NCI-H748 (cell line): ENCODE measurements around the gene USP46.
A peak's percentile ranks its signal among the peaks of the same experiment; 100 is the strongest.

Experiments
- DNase-seq: peaks from one replicate; lab custom pipeline; 2025; ENCODE audit not compliant: unreplicated experiment; lab: John Stamatoyannopoulos, UW

USP46 gene

GRCh38 chr4:52659001-52659721 is at the start of gene USP46:
USP46 (minus strand) TSS chr4:52659301; CDS start chr4:52659150, 151 bp downstream.
- DNase-seq, result peak; percentile 67

- DNase-seq, result no peak
These were observed 45.6 kb upstream of the USP46 start for GRCh38 chr4:52704661-52705060.

GRCh38 chr4:52704133-52704532 is 45.0 kb upstream of the USP46 start:
- DNase-seq, result no peak

- no peak for DNase-seq
These were observed 42.1 kb upstream of the USP46 start for GRCh38 chr4:52701207-52701606.

GRCh38 chr4:52694936-52695335 is 35.8 kb upstream of the USP46 start:
- no peak for DNase-seq

GRCh38 chr4:52693492-52693891 is 34.4 kb upstream of the USP46 start:
- no peak for DNase-seq

- no peak for DNase-seq
These were observed 30.0 kb upstream of the USP46 start for GRCh38 chr4:52689096-52689495.

- no peak for DNase-seq
These were observed 28.6 kb upstream of the USP46 start for GRCh38 chr4:52687696-52688095.

- no peak for DNase-seq
These were observed 26.2 kb upstream of the USP46 start for GRCh38 chr4:52685316-52685715.

- DNase-seq, result no peak
These were observed 25.8 kb upstream of the USP46 start for GRCh38 chr4:52684896-52685295.

GRCh38 chr4:52680381-52680780 is 21.3 kb upstream of the USP46 start:
- no peak for DNase-seq

- no peak for DNase-seq
These were observed 17.4 kb upstream of the USP46 start for GRCh38 chr4:52676536-52676935.

- no peak for DNase-seq
These were observed 16.0 kb upstream of the USP46 start for GRCh38 chr4:52675111-52675510.

GRCh38 chr4:52670739-52671138 is 11.6 kb upstream of the USP46 start:
- no peak for DNase-seq

GRCh38 chr4:52670121-52670520 is 11.0 kb upstream of the USP46 start:
- no peak for DNase-seq

- peak; percentile 59 for DNase-seq
These were observed 6.5 kb upstream of the USP46 start for GRCh38 chr4:52665592-52665991.

GRCh38 chr4:52664479-52664878 is 5.4 kb upstream of the USP46 start:
- no peak for DNase-seq

- DNase-seq, result no peak
These were observed 3.0 kb upstream of the USP46 start for GRCh38 chr4:52661966-52662690.

- DNase-seq, result no peak
These were observed 1.5 kb upstream of the USP46 start for GRCh38 chr4:52660643-52661042.

- DNase-seq, result peak; percentile 44
These were observed 691 bp upstream of the USP46 start for GRCh38 chr4:52659722-52660261.

GRCh38 chr4:52658641-52659000 is 480 bp downstream of the USP46 start:
- no peak for DNase-seq
